A549 (cell line): ENCODE data around the gene UGT1A7. TPM values are rescaled to one million over a fixed set of nuclear protein-coding genes. Genes with fewer than 3 reads are reported as not detected.
A peak's percentile ranks its signal among the peaks of the same experiment; 100 is the strongest.

Source experiments
- ATAC-seq, 2 experiments: fragments of 200-7000 bp in 1 of 2; fragments of >200 bp in 1 of 2; cut with Nextera tagmentation in 1 of 2; cut with Tn5 transposase in 1 of 2; 3 replicates each; pipeline versions ENCODE4 v1.8.0 to v1.9.1; 2018 to 2020; ENCODE audit warnings: mild to moderate bottlenecking in 1 of 2, moderate library complexity in 1 of 2
- CTCF ChIA-PET: fragments of 300-600 bp; sonication (Branson Sonifier 250); formaldehyde crosslinking; extraction: SDS; loops from one replicate; lab custom pipeline; 2021; ENCODE audit warnings: antibody characterized with exemption, inconsistent platforms; lab: Yijun Ruan, JAX
- POLR2A ChIA-PET: fragments of 350-600 bp; formaldehyde crosslinking; extraction: SDS; loops from one replicate; lab custom pipeline; 2021; ENCODE audit warnings: antibody characterized with exemption, inconsistent platforms; lab: Yijun Ruan, JAX
- DNase-seq, 2 experiments: peaks; one replicate each; pipeline versions ENCODE4 v3.0.0 to v3.0.0-alpha.2; 2011 to 2016; ENCODE audit warnings: low read depth in 1 of 2, low spot score in 1 of 2
- FAIRE-seq: peaks from 2 replicates; lab custom pipeline; 2011; peaks lifted over from hg19 to GRCh38; lab: Jason Lieb, UNC
- H3K27ac ChIP-seq, 2 experiments: fragments of >200 bp; sonication (Bioruptor Twin); formaldehyde crosslinking; 3 replicates each; pipeline ENCODE4 v1.5.1; 2016 to 2017
- H3K4me1 ChIP-seq: fragments of >200 bp; sonication (Bioruptor Twin); formaldehyde crosslinking; 3 replicates; pipeline ENCODE4 v1.6.1; 2016
- H3K4me2 ChIP-seq: fragments of >200 bp; sonication (Bioruptor Twin); formaldehyde crosslinking; 3 replicates; pipeline ENCODE4 v1.6.1; 2016
- H3K4me3 ChIP-seq: fragments of >200 bp; sonication (Bioruptor Twin); formaldehyde crosslinking; 3 replicates; pipeline ENCODE4 v1.5.1; 2016
- H3K9me3 ChIP-seq: fragments of >200 bp; sonication (Bioruptor Twin); formaldehyde crosslinking; 3 replicates; pipeline ENCODE4 v1.6.1; 2016
- EHF ChIP-seq: fragments of 250-450 bp; sonication (Bioruptor Pico); IDR thresholded peaks from 2 replicates; pipeline ENCODE4 v1.5.0; 2020; ENCODE audit warnings: mild to moderate bottlenecking
- ESRRA ChIP-seq: fragments of 150-350 bp; IDR thresholded peaks from 2 replicates; pipeline ENCODE4 v1.6.1; 2014; ENCODE audit warnings: mild to moderate bottlenecking, low read length, borderline replicate concordance
- FOSB ChIP-seq: fragments of 250-450 bp; sonication (Bioruptor Pico); IDR thresholded peaks from 2 replicates; pipeline ENCODE4 v1.5.0; 2020; ENCODE audit warnings: mild to moderate bottlenecking, moderate library complexity
- GATA3 ChIP-seq: IDR thresholded peaks from 2 replicates; pipeline ENCODE4 v1.6.1; 2012; ENCODE audit warnings: borderline replicate concordance
- HES2 ChIP-seq: fragments of >200 bp; sonication (Bioruptor Twin); formaldehyde crosslinking; IDR thresholded peaks from 2 replicates; pipeline ENCODE4 v1.6.1; 2016
- HOXB13 ChIP-seq: fragments of 250-450 bp; sonication (Bioruptor Pico); IDR thresholded peaks from 2 replicates; pipeline ENCODE4 v1.5.0; 2020; ENCODE audit warnings: low read depth, mild to moderate bottlenecking, moderate library complexity
- HOXB5 ChIP-seq: fragments of 250-450 bp; sonication (Bioruptor Pico); IDR thresholded peaks from 2 replicates; pipeline ENCODE4 v1.5.0; 2020; ENCODE audit warnings: mild to moderate bottlenecking, moderate library complexity
- JUN ChIP-seq, 2 experiments: fragments of >200 bp; sonication (Bioruptor Twin); formaldehyde crosslinking; IDR thresholded peaks; 2 replicates in 1 of 2; 3 replicates in 1 of 2; pipeline ENCODE4 v1.6.1; 2016 to 2017
- JUNB ChIP-seq: fragments of >200 bp; sonication (Bioruptor Twin); formaldehyde crosslinking; IDR thresholded peaks from 2 replicates; pipeline ENCODE4 v1.6.1; 2016
- MAFK ChIP-seq: fragments of 450-650 bp; IDR thresholded peaks from 2 replicates; pipeline ENCODE4 v1.6.1; 2014; ENCODE audit not compliant: partially characterized antibody
- MAX ChIP-seq: IDR thresholded peaks from 2 replicates; pipeline ENCODE4 v1.6.1; 2012
- MAZ ChIP-seq: fragments of 150-350 bp; IDR thresholded peaks from 2 replicates; pipeline ENCODE4 v1.6.1; 2014; ENCODE audit warnings: antibody characterized with exemption, low read depth, low read length, borderline replicate concordance
- NR3C1 ChIP-seq: fragments of >200 bp; sonication (Bioruptor Twin); formaldehyde crosslinking; IDR thresholded peaks from 3 replicates; pipeline ENCODE4 v1.6.1; 2017
- POLR2A ChIP-seq: IDR thresholded peaks from 2 replicates; pipeline ENCODE4 v1.6.1; 2012; ENCODE audit warnings: mild to moderate bottlenecking, low read length
- RAD21 ChIP-seq, 2 experiments: fragments of >200 bp in 1 of 2; sonication (Bioruptor Twin) in 1 of 2; formaldehyde crosslinking in 1 of 2; IDR thresholded peaks in 1 of 2; conservative IDR thresholded peaks in 1 of 2; 2 replicates in 1 of 2; 3 replicates in 1 of 2; pipeline ENCODE4 v1.6.1; 2012 to 2018; ENCODE audit warnings: inconsistent platforms in 1 of 2
- SMC3 ChIP-seq: fragments of >200 bp; sonication (Bioruptor Twin); formaldehyde crosslinking; IDR thresholded peaks from 3 replicates; pipeline ENCODE4 v1.6.1; 2018; ENCODE audit warnings: inconsistent platforms
- SREBF2 ChIP-seq: fragments of 450-650 bp; IDR thresholded peaks from 2 replicates; pipeline ENCODE4 v1.6.1; 2014; ENCODE audit warnings: mild to moderate bottlenecking, moderate library complexity
- WGBS: methylation state at CpG from one replicate; pipeline ENCODE4 v1.1.6; 2017; ENCODE audit errors: missing lambda C conversion rate; 5-methylcytosine and 5-hydroxymethylcytosine counted together
- polyA plus RNA-seq, 4 experiments: library from polyadenylated mRNA; depleted of rRNA in 3 of 4; stranded (reverse); fragments of >200 nt; fragmentation: RNase III in 1 of 4; extraction: RNeasy Plus Mini Kit Qiagen cat#74134 plus additional on column Dnase treatment in 1 of 4; gene quantifications; 2 replicates in 3 of 4; 3 replicates in 1 of 4; pipeline ENCODE4 v1.2.3, GENCODE V29; 2011 to 2017
- TF ChIP-seq, protein P1 (sequence below): fragments of 250-450 bp; sonication (Bioruptor Pico); IDR thresholded peaks from 2 replicates; pipeline ENCODE4 v1.5.0; 2021; ENCODE audit warnings: mild to moderate bottlenecking, moderate library complexity, borderline replicate concordance
- TF ChIP-seq, protein P2 (sequence below): fragments of >200 bp; sonication (Bioruptor Twin); formaldehyde crosslinking; IDR thresholded peaks from 3 replicates; pipeline ENCODE4 v1.5.1; 2016
- TF ChIP-seq, protein P3 (sequence below): fragments of 250-450 bp; sonication (Bioruptor Pico); IDR thresholded peaks from 2 replicates; pipeline ENCODE4 v1.5.0; 2020; ENCODE audit warnings: low read depth, mild to moderate bottlenecking, moderate library complexity
- TF ChIP-seq, protein P4 (sequence below): fragments of 450-650 bp; IDR thresholded peaks from 2 replicates; pipeline ENCODE4 v1.6.1; 2014; ENCODE audit warnings: antibody characterized with exemption

Gene UGT1A7
- polyA plus RNA-seq, 2 of the 4 experiments (the other 2 are of a cell fraction): 8.9 to 9.8 TPM

DNA sequence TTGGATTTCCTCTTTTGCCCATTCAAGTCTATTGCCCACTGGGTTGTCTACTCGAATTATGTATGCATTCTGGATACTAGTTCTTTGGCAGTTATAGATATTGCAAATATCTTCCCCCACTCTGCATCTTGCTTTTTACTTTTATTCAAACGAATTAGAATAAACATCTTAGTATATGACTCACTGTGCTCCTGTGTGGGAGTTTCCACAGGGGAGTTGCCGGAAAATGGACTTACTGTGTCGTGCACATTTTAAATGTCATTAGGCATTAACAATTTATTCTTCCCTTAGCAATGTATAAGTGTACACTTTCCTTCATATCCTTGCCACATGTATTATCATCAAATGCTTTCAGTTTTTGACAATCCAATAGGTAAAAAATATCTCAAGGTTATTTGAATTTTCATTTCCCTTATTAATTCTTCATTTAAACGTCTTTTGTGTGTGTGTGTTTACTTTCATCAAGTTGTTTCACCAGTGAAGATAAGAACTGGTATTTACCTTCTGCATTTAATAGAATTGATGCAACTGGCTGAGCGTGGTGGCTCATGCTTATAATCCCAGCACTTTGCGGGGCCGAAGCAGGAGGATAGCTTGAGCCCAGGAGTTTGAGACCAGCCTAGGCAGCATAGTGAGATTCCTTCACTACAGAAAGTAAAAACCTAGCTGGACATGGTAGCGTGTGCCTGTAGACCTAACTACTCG, 26.4 kb downstream of the UGT1A7 start (continued):
- TF ChIP-seq, protein P1, sequence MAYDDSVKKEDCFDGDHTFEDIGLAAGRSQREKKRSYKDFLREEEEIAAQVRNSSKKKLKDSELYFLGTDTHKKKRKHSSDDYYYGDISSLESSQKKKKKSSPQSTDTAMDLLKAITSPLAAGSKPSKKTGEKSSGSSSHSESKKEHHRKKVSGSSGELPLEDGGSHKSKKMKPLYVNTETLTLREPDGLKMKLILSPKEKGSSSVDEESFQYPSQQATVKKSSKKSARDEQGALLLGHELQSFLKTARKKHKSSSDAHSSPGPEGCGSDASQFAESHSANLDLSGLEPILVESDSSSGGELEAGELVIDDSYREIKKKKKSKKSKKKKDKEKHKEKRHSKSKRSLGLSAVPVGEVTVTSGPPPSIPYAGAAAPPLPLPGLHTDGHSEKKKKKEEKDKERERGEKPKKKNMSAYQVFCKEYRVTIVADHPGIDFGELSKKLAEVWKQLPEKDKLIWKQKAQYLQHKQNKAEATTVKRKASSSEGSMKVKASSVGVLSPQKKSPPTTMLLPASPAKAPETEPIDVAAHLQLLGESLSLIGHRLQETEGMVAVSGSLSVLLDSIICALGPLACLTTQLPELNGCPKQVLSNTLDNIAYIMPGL: no peak
- peak; percentile 78 for TF ChIP-seq JUNB

GRCh38 chr2:233708942-233709341, 27.2 kb downstream of the UGT1A7 start:
- ATAC-seq: no peak

DNA sequence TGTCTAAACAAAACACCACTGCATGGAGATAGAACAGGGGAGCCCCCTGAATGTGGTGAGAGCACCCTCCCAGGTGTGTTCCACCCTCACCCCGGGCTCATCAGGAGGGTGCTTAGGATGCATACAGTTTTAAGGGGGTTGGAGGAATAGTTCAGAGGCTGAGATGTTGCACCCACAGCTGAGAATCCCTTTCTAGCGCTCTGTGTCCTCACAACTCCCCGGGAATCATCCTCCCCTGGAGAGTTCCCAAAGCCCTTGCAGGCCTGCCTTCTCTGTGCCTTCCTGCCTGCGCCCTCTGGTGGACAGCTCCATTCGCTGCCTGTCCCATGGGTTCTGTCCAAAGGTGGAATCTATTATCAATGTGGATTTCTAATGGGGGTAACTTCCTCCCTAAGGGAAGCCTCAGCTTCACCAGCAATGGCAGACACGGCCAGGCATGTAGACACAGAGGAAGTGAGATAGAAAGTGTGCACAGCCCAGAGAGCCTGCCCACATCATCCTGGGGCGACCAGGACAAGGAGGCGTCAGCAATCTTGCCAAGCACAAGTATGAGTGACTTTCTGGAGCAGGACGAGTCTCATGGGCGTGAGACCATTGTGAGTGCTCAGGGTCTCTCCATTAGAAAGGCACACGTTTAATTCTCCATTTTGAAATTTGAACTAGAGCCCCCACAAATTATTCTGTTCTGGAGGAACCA, 29.8 kb downstream of the UGT1A7 start:
- WGBS: 28% methylated on average over 11 of the region's 11 CpGs
- peak overlapping the region; percentile 98 to 100 for H3K27ac ChIP-seq
- FAIRE-seq: peak; percentile 65
- peak; percentile 95 for TF ChIP-seq SMC3
- TF ChIP-seq, protein P2, sequence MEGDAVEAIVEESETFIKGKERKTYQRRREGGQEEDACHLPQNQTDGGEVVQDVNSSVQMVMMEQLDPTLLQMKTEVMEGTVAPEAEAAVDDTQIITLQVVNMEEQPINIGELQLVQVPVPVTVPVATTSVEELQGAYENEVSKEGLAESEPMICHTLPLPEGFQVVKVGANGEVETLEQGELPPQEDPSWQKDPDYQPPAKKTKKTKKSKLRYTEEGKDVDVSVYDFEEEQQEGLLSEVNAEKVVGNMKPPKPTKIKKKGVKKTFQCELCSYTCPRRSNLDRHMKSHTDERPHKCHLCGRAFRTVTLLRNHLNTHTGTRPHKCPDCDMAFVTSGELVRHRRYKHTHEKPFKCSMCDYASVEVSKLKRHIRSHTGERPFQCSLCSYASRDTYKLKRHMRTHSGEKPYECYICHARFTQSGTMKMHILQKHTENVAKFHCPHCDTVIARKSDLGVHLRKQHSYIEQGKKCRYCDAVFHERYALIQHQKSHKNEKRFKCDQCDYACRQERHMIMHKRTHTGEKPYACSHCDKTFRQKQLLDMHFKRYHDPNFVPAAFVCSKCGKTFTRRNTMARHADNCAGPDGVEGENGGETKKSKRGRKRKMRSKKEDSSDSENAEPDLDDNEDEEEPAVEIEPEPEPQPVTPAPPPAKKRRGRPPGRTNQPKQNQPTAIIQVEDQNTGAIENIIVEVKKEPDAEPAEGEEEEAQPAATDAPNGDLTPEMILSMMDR: peak; percentile 84
- TF ChIP-seq HOXB5: peak; percentile 75
- no peak for TF ChIP-seq GATA3
- TF ChIP-seq JUNB: no peak
- TF ChIP-seq SREBF2: no peak
- TF ChIP-seq HOXB13 (CRISPR knock-in tag): no peak
- no peak for TF ChIP-seq FOSB
- TF ChIP-seq MAX: peak; percentile 58
- TF ChIP-seq RAD21 (conservative IDR thresholded peaks at IDR 0.05 in 1 of 2, IDR thresholded peaks at IDR 0.05 in 1 of 2): peak; percentile 92 to 95
- TF ChIP-seq ESRRA: no peak
- no peak for TF ChIP-seq NR3C1
- TF ChIP-seq, protein P3, sequence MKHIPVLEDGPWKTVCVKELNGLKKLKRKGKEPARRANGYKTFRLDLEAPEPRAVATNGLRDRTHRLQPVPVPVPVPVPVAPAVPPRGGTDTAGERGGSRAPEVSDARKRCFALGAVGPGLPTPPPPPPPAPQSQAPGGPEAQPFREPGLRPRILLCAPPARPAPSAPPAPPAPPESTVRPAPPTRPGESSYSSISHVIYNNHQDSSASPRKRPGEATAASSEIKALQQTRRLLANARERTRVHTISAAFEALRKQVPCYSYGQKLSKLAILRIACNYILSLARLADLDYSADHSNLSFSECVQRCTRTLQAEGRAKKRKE: no peak

More at GRCh38 chr2:233708942-233709341, 27.2 kb downstream of the UGT1A7 start:
- no peak; a peak in 1 of 5 replicates for TF ChIP-seq JUN (IDR thresholded peaks at IDR 0.05)
- TF ChIP-seq, protein P3: peak; percentile 76
- no peak for TF ChIP-seq POLR2A
- TF ChIP-seq HES2: no peak
- TF ChIP-seq HOXB13 (CRISPR knock-in tag): peak; percentile 65; the same call in 1 of the 2 replicates
- TF ChIP-seq MAZ: no peak
- TF ChIP-seq, protein P2: no peak
- 0 out of 2 replicates have a peak, but pooled peaks have one; percentile 53 for TF ChIP-seq HOXB5
- TF ChIP-seq MAFK: no peak
- no peak for TF ChIP-seq EHF
- TF ChIP-seq, protein P4, sequence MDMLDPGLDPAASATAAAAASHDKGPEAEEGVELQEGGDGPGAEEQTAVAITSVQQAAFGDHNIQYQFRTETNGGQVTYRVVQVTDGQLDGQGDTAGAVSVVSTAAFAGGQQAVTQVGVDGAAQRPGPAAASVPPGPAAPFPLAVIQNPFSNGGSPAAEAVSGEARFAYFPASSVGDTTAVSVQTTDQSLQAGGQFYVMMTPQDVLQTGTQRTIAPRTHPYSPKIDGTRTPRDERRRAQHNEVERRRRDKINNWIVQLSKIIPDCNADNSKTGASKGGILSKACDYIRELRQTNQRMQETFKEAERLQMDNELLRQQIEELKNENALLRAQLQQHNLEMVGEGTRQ: peak; percentile 91
- Histone ChIP-seq H3K27ac (peak overlapping the region; percentile 98 to 100), H3K4me1 (peaks cover 68% of the 10 kb centered on the region), H3K4me2 (peak overlapping the region; percentile 47), H3K4me3 (no peak overlapping the region), H3K9me3 (peaks cover 26% of the 10 kb centered on the region)
- POLR2A ChIA-PET: no interaction called here
- CTCF ChIA-PET: interaction anchor here (0.6 to 1.4 kb wide), 2 partner anchors 75 to 124 kb away, joined by 3 to 5 read pairs; no protein-coding TSS in a partner anchor
- 66% methylated on average over 5 of the region's 5 CpGs for WGBS
- no peak for FAIRE-seq
- peak in 1 of 2 experiments; percentile 78 for DNase-seq

More for the DNA sequence above, 29.8 kb downstream of the UGT1A7 start:
- ATAC-seq (peak; percentile 83 to 89), DNase-seq (peak; percentile 54 to 90)
- Histone ChIP-seq H3K4me2 (peak overlapping the region; percentile 34), H3K4me1 (peaks cover 52% of the 10 kb centered on the region), H3K9me3 (peaks cover 14% of the 10 kb centered on the region), H3K4me3 (no peak overlapping the region)
- CTCF ChIA-PET: interaction anchor here (0.5 to 2.9 kb wide), 41 partner anchors 9 to 336 kb away, joined by 3 to 16 read pairs (median 4); partner anchors contain the start of gene UGT1A3
- POLR2A ChIA-PET: interaction anchor here (1.1 to 1.4 kb wide), 2 partner anchors 122 to 225 kb away, joined by 3 to 4 read pairs; no protein-coding TSS in a partner anchor
